Natural killer cell (primary cell): ENCODE measurements around the gene CD83. TPM values are rescaled to one million over a fixed set of nuclear protein-coding genes. Genes with fewer than 3 reads are reported as not detected.

ENCODE experiments used
- ATAC-seq, 3 donors: fragments of 150-1000 bp in 2 of 3; fragments of 200-7000 bp in 1 of 3; cut with Tn5 transposase; 1 replicate in 1 of 3; 2 replicates in 2 of 3; pipeline ENCODE4 v1.10.0; 2021; ENCODE audit warnings: mild to moderate bottlenecking in 2 of 3, moderate library complexity in 2 of 3
- DNase-seq, 2 donors: peaks; one replicate each; pipeline versions ENCODE4 v3.0.0 to v3.0.0-alpha.2; 2013 to 2021; ENCODE audit warnings: mixed read lengths in 1 of 2
- H3K27ac ChIP-seq: one replicate; pipeline ENCODE4 v1.5.1; 2013; ENCODE audit warnings: mild to moderate bottlenecking, low read length
- H3K27me3 ChIP-seq: one replicate; pipeline ENCODE4 v1.6.1; 2013; ENCODE audit warnings: low read length; ENCODE audit not compliant: control insufficient read depth, insufficient read depth
- H3K36me3 ChIP-seq: one replicate; pipeline ENCODE4 v1.6.1; 2013; ENCODE audit warnings: low read length; ENCODE audit not compliant: control insufficient read depth, insufficient read depth
- H3K4me1 ChIP-seq: one replicate; pipeline ENCODE4 v1.6.1; 2013; ENCODE audit warnings: low read length; ENCODE audit not compliant: control insufficient read depth, insufficient read depth
- H3K4me3 ChIP-seq: one replicate; pipeline ENCODE4 v1.5.1; 2013; ENCODE audit warnings: low read length
- H3K9me3 ChIP-seq: one replicate; pipeline ENCODE4 v1.6.1; 2013; ENCODE audit warnings: low read length; ENCODE audit not compliant: control insufficient read depth, insufficient read depth
- H3K27ac Mint-ChIP-seq, 2 donors: one replicate each; pipeline ENCODE4 v1.8.0; 2022; ENCODE audit warnings: mild to moderate bottlenecking in 2 of 2, mixed read lengths in 2 of 2, moderate library complexity in 1 of 2
- H3K27me3 Mint-ChIP-seq, 2 donors: one replicate each; pipeline ENCODE4 v1.8.0; 2022; ENCODE audit warnings: low read depth in 2 of 2, mixed read lengths in 2 of 2
- H3K36me3 Mint-ChIP-seq: one replicate; pipeline ENCODE4 v1.8.0; 2022; ENCODE audit warnings: mixed read lengths
- H3K4me1 Mint-ChIP-seq, 2 donors: one replicate each; pipeline ENCODE4 v1.8.0; 2022; ENCODE audit warnings: mixed read lengths in 2 of 2
- H3K4me3 Mint-ChIP-seq: one replicate; pipeline ENCODE4 v1.8.0; 2022; ENCODE audit warnings: mild to moderate bottlenecking, moderate library complexity, mixed read lengths
- H3K9me3 Mint-ChIP-seq, 2 donors: one replicate each; pipeline ENCODE4 v1.8.0; 2022; ENCODE audit warnings: mixed read lengths in 2 of 2
- CTCF ChIP-seq: fragments of 200-600 bp; IDR thresholded peaks from one replicate; pipeline ENCODE4 v1.8.0; 2022; ENCODE audit warnings: antibody characterized with exemption
- WGBS: methylation state at CpG from one replicate; pipeline ENCODE4 v1.1.7; 2013; ENCODE audit warnings: missing lambda C conversion rate; ENCODE audit not compliant: insufficient coverage; 5-methylcytosine and 5-hydroxymethylcytosine counted together
- intact Hi-C: fragments of 100-400 bp; cut with micrococcal nuclease; formaldehyde crosslinking; loops from one replicate; pipeline ENCODE4 v1.14.2; 2022
- total RNA-seq, 4 donors: library from RNA; stranded (reverse); fragments of 120-200 nt in 1 of 4; gene quantifications; one replicate each; pipeline versions ENCODE4 v1.2.3 to v1.2.4, GENCODE V29; 2013 to 2022

CD83 gene
- total RNA-seq, 3 donors from 2014 or later (not counting 1 experiment from before 2014, with no cell fraction given), result 54.8 to 110 (median 64.3) TPM

DNA sequence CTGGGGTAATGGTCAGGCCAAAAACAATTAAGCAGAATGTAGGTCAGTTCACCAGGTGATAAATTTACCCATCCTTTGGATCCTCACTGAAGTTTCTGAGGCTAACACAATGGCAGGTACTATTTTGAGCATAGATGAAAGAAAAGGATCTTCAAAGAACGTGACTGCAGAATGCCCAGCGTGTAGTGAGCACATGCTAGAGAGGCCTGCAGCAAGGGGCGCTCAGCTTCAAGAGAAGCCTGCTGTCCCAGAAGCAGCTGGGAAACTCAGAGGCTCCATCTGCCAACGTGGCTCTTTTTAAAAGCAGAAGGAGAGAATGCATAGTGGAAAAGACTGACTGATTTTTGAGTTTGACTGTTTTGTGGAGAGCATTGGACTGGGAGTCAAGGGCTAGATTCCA lies 57.4 kb downstream of the CD83 start:
- Mint-ChIP-seq H3K4me1 (no peaks in the 10 kb centered on the region), H3K27ac (no peak overlapping the region), H3K27me3 (peaks cover 6 to 11% of the 10 kb centered on the region in 2 donors), H3K9me3 (peaks cover 0 to 4% of the 10 kb centered on the region in 2 donors), H3K36me3 (peaks cover 3% of the 10 kb centered on the region), H3K4me3 (no peak overlapping the region)
- intact Hi-C loops, result no loop called here
- H3K36me3 ChIP-seq, result no peaks in the 10 kb centered on the region
- ATAC-seq (no peak), DNase-seq (no peak)
- H3K27ac ChIP-seq, result no peak overlapping the region
- no peaks in the 10 kb centered on the region for H3K4me1 ChIP-seq
- H3K4me3 ChIP-seq, result no peak overlapping the region
- H3K27me3 ChIP-seq, result no peaks in the 10 kb centered on the region
- H3K9me3 ChIP-seq, result peaks cover 1% of the 10 kb centered on the region
- no peak for TF ChIP-seq CTCF
- 65% methylated on average over 4 of the region's 4 CpGs for WGBS

GRCh38 chr6:14176429-14176828 lies 58.9 kb downstream of the CD83 start:
- Histone ChIP-seq H3K27me3 (no peaks in the 10 kb centered on the region), H3K4me1 (no peaks in the 10 kb centered on the region), H3K9me3 (no peaks in the 10 kb centered on the region), H3K27ac (no peak overlapping the region), H3K36me3 (no peaks in the 10 kb centered on the region), H3K4me3 (no peak overlapping the region)
- H3K36me3 Mint-ChIP-seq, result no peaks in the 10 kb centered on the region
- peaks cover 6 to 13% of the 10 kb centered on the region in 2 donors for H3K27me3 Mint-ChIP-seq
- H3K9me3 Mint-ChIP-seq, result no peaks in the 10 kb centered on the region
- intact Hi-C loops, result no loop called here
- no peak for TF ChIP-seq CTCF
- 79% methylated on average over 6 of the region's 7 CpGs for WGBS
- DNase-seq (no peak), ATAC-seq (no peak)
- H3K4me3 Mint-ChIP-seq, result no peak overlapping the region
- no peaks in the 10 kb centered on the region for H3K4me1 Mint-ChIP-seq
- no peak overlapping the region for H3K27ac Mint-ChIP-seq

DNA sequence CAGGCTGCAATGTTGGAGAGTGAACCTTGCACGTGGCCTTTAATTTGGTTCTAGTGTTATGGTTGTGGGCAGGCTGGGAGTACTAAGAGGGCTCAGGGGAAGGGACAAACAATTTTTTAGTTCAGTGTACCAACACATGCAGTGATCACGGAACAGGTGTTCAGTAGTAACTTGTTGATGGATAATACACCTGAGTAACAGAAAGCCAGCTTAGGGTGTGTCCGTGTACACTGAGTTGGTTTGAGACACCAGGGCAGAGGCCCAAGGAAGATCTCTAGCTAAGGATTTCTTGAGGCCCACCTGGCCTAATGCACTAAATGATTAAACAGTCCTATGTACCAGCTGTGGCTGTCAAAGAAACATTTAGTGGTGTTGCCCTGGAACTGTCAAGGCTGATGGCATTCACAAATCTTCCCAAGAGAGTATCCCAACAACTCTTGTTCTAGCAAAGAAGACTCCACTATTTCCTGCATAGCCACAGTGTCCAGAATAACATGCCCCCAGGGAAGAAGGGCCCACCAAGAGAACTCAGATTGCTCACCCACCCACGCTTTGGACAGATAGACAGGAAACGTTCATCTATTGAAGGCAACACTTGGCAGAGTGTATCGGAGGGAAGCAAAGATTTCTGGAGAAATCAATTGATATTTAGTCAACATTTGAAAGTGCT lies 60.0 kb downstream of the CD83 start:
- Histone ChIP-seq H3K9me3 (no peaks in the 10 kb centered on the region), H3K4me3 (no peak overlapping the region), H3K36me3 (no peaks in the 10 kb centered on the region), H3K27ac (no peak overlapping the region), H3K4me1 (no peaks in the 10 kb centered on the region), H3K27me3 (no peaks in the 10 kb centered on the region)
- ATAC-seq, result no peak
- intact Hi-C loops, result no loop called here
- Mint-ChIP-seq H3K27me3 (peaks cover 6 to 18% of the 10 kb centered on the region in 2 donors), H3K4me1 (no peaks in the 10 kb centered on the region), H3K27ac (no peak overlapping the region), H3K4me3 (no peak overlapping the region), H3K36me3 (no peaks in the 10 kb centered on the region), H3K9me3 (no peaks in the 10 kb centered on the region)
- no peak for TF ChIP-seq CTCF
- no peak for DNase-seq
- 90% methylated on average over 6 of the region's 6 CpGs for WGBS

DNA sequence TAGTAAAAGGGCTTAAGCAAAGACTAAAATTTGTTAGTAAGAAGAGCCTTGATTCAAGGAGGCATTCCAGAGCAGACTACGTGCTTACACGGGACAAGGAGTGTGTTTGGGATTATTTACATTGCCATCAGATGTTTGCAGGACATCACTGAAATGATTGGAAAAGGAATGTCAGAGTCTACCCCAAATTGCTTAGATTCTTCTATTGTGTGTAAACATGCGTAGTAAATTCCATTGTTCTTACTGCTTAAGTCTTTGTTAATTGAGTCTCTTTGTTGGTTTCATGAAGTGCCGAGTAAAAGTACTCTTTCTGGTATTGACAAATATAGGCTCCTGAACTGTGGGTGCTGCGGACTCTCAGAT lies 60.5 kb downstream of the CD83 start:
- ATAC-seq (no peak), DNase-seq (no peak)
- Mint-ChIP-seq H3K4me1 (no peaks in the 10 kb centered on the region), H3K27me3 (peaks cover 6 to 18% of the 10 kb centered on the region in 2 donors), H3K36me3 (no peaks in the 10 kb centered on the region), H3K4me3 (no peak overlapping the region), H3K9me3 (no peaks in the 10 kb centered on the region), H3K27ac (no peak overlapping the region)
- no peak for TF ChIP-seq CTCF
- Histone ChIP-seq H3K9me3 (no peaks in the 10 kb centered on the region), H3K36me3 (no peaks in the 10 kb centered on the region), H3K4me3 (no peak overlapping the region), H3K27me3 (no peaks in the 10 kb centered on the region), H3K27ac (no peak overlapping the region), H3K4me1 (no peaks in the 10 kb centered on the region)
- WGBS, result 97% methylated on average over 5 of the region's 5 CpGs
- intact Hi-C loops, result no loop called here
